ENCODE measurements around the gene C1orf105. TPM values are rescaled to one million over a fixed set of nuclear protein-coding genes. Genes with fewer than 3 reads are reported as not detected.
"Not testable (repeated sequence)": the region's sequence is repeated elsewhere in the genome, so short reads cannot be mapped to it uniquely, and the experiment has no call there.

Gene C1orf105, protein sequence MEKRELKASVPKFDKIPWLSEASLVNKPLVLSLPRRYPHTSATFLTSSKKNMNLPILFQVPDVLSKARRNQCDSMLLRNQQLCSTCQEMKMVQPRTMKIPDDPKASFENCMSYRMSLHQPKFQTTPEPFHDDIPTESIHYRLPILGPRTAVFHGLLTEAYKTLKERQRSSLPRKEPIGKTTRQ
- total RNA-seq, result not detected

DNA sequence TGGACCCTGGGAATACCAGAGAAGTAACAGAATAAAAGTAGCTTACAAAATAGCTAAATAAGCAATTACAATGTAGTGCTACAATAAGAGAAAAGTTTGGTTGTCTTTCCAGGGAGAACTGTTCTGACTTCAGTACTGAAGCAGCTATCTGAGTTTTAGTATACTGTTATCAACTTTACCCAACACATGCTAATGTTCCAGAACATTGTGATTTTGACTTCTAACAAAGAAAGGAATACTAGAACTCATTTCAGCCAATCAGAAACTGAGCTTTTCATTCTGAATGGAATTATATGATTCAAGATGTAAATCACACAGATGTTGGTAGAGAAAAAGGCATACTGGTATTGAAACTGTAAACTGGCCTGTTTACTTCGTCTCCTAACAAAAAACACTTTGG lies at the start of gene C1orf105:
TSS of gene C1orf105 (plus strand) at position 301 of the 400 bp plus-strand sequence. CDS start 201 bp downstream, outside the sequence.
- no peak for TF ChIP-seq POLR2A (IDR thresholded peaks at IDR 0.05)
- TF ChIP-seq, protein P1, sequence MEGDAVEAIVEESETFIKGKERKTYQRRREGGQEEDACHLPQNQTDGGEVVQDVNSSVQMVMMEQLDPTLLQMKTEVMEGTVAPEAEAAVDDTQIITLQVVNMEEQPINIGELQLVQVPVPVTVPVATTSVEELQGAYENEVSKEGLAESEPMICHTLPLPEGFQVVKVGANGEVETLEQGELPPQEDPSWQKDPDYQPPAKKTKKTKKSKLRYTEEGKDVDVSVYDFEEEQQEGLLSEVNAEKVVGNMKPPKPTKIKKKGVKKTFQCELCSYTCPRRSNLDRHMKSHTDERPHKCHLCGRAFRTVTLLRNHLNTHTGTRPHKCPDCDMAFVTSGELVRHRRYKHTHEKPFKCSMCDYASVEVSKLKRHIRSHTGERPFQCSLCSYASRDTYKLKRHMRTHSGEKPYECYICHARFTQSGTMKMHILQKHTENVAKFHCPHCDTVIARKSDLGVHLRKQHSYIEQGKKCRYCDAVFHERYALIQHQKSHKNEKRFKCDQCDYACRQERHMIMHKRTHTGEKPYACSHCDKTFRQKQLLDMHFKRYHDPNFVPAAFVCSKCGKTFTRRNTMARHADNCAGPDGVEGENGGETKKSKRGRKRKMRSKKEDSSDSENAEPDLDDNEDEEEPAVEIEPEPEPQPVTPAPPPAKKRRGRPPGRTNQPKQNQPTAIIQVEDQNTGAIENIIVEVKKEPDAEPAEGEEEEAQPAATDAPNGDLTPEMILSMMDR (IDR thresholded peaks at IDR 0.05), result no peak
- ATAC-seq, result no peak

DNA sequence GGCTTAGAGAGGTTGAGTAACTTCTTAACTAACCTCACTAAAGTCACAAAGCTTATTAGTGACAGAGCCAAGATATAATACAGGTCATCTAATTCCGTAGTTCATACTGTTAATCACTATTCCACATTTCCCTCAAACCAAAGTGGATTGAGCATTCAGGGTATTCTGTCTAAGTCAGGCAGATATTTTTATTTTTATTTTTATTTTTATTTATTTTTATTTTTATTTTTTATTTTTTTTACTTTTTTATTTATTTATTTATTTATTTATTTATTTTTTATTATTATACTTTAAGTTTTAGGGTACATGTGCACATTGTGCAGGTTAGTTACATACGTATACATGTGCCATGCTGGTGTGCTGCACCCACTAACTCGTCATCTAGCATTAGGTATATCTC lies 48.8 kb upstream of the C1orf105 start:
- H3K27ac ChIP-seq; DNase-seq; H3K4me1 ChIP-seq; ATAC-seq; H3K27me3 ChIP-seq; H3K36me3 ChIP-seq (replicated peaks in 1 of 2; ENCODE audit: insufficient read depth in 1 of 2, low read depth in 2 of 2); intact Hi-C loops (cut with DNase I); H3K9me3 ChIP-seq; H3K4me3 ChIP-seq: not testable (repeated sequence)
- 100% methylated on average over 2 of the region's 3 CpGs for WGBS, 2 donors

More for the DNA sequence above, at the start of gene C1orf105:
- no peaks in the 10 kb centered on the region for H3K27me3 ChIP-seq
- no peak within 1 kb of the TSS for H3K4me3 ChIP-seq
- DNase-seq, result no peak
- WGBS, 2 donors, result 82 to 85% methylated on average over 1 of the region's 1 CpG
- intact Hi-C loops (cut with DNase I), result no loop called here
- H3K36me3 ChIP-seq (replicated peaks in 1 of 2; ENCODE audit: insufficient read depth in 1 of 2, low read depth in 2 of 2), result no peaks in the 10 kb centered on the region
- no peaks in the 10 kb centered on the region for H3K4me1 ChIP-seq
- no peaks in the 10 kb centered on the region for H3K9me3 ChIP-seq
- H3K27ac ChIP-seq, result no peak within 1 kb of the TSS

DNA sequence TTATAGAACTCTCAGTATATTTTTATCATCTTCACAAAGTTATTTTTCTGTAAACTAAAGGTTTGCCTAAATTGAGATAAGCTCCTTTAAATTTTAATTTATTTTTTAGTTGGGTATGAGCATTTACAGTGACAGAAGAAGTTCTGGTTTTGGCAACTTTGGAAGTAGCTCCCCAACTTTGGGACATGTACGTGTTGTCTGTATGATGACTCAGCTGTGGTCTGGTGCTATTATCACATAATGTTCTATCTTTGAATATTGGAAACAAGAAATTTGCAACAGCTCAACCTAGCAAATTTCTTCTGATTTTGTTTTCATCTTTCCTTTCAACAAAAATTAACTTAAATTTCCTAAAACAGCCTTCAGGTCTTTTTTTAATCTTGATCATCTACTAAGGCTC lies 46.6 kb upstream of the C1orf105 start:
- Histone ChIP-seq H3K27ac (no peak overlapping the region), H3K4me3 (no peak overlapping the region), H3K36me3 (replicated peaks in 1 of 2; ENCODE audit: insufficient read depth in 1 of 2, low read depth in 2 of 2) (no peaks in the 10 kb centered on the region), H3K27me3 (no peaks in the 10 kb centered on the region), H3K4me1 (no peaks in the 10 kb centered on the region), H3K9me3 (no peaks in the 10 kb centered on the region)
- intact Hi-C loops (cut with DNase I), result no loop called here
- no peak for TF ChIP-seq POLR2A (IDR thresholded peaks at IDR 0.05)
- TF ChIP-seq, protein P1 (IDR thresholded peaks at IDR 0.05), result no peak
- ATAC-seq, result no peak
- DNase-seq, result no peak
- WGBS, 2 donors, result 74 to 86% methylated on average over 1 of the region's 1 CpG

DNA sequence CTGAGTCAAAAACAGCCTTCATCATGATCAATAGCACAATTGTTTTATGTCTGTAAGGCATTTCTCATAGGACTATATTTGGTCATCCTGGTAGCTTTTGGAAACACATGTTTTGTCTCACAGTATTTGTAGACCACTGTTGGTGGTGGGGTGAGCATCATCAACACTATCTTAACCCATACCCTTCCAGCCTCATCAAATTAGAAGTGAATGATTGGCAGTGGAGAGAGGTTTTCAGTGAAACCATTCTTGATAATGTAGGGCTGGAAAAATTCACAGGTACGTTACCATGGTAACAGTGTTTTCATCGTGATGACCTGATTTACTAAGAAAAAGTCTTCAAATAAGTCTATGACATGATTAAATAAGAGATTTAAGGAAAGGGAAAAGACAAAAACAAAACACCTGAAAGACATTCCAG lies 45.3 kb upstream of the C1orf105 start:
- Histone ChIP-seq H3K27me3 (no peaks in the 10 kb centered on the region), H3K4me1 (no peaks in the 10 kb centered on the region), H3K27ac (no peak overlapping the region), H3K9me3 (no peaks in the 10 kb centered on the region), H3K36me3 (replicated peaks in 1 of 2; ENCODE audit: insufficient read depth in 1 of 2, low read depth in 2 of 2) (no peaks in the 10 kb centered on the region), H3K4me3 (no peak overlapping the region)
- intact Hi-C loops (cut with DNase I), result no loop called here
- DNase-seq, result no peak
- 48 to 62% methylated on average over 2 of the region's 2 CpGs for WGBS, 2 donors
- no peak for ATAC-seq
- no peak for TF ChIP-seq POLR2A (IDR thresholded peaks at IDR 0.05)
- TF ChIP-seq, protein P1 (IDR thresholded peaks at IDR 0.05), result no peak

DNA sequence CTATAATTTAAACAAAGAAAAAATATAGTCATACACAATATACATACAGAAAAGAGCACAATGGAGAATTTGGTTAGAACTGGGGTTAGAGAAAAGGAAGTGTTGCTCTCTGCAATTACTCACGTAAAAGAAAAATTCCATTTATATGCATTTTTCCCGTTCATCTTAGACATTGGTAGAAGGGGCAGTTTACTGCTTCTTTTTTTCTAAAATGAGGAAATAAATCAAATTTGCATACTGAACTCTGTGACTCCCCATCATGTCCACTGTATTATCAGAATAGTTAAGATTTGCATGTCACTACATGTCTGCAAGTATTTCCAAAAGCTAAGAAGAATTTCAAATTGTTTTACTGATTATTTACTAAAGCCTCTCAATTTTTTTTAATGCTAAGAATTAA lies 44.1 kb upstream of the C1orf105 start:
- Histone ChIP-seq H3K4me3 (no peak overlapping the region), H3K36me3 (replicated peaks in 1 of 2; ENCODE audit: insufficient read depth in 1 of 2, low read depth in 2 of 2) (no peaks in the 10 kb centered on the region), H3K27ac (no peak overlapping the region), H3K4me1 (no peaks in the 10 kb centered on the region), H3K27me3 (no peaks in the 10 kb centered on the region), H3K9me3 (no peaks in the 10 kb centered on the region)
- TF ChIP-seq, protein P1 (IDR thresholded peaks at IDR 0.05), result no peak
- no peak for TF ChIP-seq POLR2A (IDR thresholded peaks at IDR 0.05)
- intact Hi-C loops (cut with DNase I), result no loop called here
- 63 to 74% methylated on average over 2 of the region's 2 CpGs for WGBS, 2 donors
- DNase-seq, result no peak
- no peak for ATAC-seq
